HG03571 (cell line): ENCODE measurements around the gene SEMA3F.

Experiments used
- ATAC-seq: cut with Tn5 transposase; IDR thresholded peaks from one replicate; pipeline ENCODE4 v1.9.1; 2021; ENCODE audit not compliant: unreplicated experiment

SEMA3F gene

DNA sequence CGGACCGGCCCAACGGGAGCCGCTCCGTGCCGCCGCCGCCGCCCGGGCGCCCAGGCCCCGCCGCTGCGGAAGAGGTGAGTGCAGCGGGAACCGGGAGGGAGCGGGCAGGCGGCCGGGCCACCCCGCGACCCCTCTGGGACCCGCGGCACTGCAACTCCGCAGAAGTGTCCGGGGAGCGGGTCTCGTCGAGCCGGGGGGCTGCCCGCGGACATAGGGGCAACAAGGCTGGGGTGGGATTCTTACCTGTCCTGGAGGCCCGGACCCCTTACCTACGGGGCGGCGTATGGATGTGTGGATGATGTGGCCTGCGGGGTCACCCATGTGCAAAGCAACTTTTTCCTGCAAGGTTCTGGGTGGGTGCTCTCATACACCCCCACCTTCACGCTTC is 361 bp downstream of the SEMA3F start:
- ATAC-seq, result no peak

DNA sequence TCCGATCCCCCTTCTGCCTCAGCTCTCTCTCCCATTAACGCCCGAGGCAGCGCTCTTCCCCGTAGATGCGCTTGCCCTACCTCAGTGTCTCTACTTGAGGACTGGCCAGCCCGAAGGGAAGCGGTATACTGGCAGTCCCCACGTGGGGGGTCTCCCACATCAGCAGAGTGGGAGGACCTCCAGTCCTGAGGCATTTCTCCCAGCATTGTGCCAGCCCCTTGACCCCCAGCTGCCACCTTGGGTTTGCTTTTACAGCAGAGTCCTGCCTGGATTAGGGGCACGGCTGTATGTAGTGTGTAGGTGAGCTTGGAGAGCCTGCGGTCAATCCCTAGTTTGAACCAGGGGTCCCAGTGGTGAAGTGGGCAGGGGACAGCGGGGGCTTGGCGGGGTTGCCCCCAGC is 767 bp downstream of the SEMA3F start:
- ATAC-seq, result no peak

DNA sequence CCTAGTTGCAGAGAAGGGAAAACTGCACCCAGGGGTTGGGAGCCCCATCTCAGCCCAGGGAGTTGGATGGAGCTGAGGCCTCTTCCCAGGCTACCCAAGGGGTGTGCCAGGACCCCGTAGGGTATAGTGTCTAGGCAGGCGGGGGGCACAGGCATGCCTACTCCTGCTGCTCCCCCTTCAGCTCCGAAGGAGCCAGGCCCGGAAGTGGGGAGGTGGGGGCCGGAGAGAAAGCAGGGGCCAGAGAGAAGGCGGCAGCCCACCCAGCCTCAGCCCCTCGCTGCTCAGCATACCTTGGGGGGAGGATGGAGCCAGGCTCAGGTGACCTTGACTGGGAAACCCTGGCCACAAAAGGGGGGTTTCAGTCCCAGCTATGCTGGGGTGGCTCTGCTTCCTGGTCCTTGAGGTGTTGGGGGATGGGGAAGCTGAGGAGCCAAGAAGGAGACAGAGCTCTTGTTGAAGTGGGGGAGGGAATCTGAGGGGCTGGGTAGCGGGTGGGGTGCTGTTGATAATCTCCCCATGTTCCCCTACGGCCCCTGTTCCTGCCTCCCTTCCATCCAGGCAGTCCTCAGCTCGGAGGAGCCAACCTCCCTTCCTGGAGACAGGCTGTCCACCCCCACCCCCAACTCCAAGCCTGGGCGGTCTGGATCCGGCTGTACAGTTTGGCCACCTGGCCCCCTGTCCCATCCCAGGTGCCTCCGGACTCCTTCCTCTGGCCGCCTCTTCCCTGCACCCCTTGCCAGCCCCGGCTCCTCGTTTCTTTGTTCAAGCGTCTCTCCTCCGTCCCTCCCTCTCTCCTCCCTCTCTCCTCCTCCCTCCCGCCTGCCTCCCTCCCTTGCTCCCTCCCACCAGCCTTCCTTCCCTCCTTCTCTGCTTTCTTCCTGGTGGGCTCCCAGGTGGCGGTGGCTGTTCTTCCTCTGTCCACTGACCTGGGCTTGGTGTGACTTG is 1.7 kb downstream of the SEMA3F start:
- ATAC-seq, result no peak

DNA sequence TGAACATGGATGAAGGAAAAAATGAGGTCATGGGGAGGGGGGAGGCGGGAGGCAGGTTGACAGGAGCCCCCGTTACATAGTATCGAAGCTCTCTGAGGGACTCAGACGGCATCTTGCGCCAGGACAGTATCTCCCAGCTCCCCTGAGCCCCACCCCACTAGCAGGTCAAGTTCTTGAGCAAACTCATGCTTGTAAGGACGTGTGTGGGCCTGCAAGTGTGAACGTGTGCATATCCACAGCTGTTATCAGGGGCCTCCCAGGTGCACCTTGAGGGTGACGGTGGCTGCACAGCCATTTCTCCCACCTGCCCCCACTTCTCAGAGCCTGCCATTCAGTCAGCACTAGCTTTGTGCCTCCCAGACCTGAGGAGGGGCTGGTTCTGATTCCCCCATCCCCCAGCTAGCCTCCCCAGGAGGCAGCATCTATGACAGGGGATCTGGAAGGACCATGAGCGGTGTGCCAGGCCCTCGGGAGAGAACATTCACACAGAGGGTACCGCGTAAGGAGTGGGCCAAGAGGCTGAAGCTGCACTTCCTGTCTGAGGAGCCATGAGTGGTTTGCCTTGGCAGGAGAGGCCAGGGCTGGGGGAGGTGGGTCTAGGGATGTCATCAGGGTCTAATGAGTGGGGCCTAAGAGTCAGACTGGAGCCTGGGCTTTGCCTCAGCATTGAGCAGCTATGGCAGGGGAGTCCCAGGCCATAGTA is 2.9 kb downstream of the SEMA3F start:
- ATAC-seq, result no peak

GRCh38 chr3:50158530-50159146 is 3.5 kb downstream of the SEMA3F start:
- ATAC-seq, result no peak

DNA sequence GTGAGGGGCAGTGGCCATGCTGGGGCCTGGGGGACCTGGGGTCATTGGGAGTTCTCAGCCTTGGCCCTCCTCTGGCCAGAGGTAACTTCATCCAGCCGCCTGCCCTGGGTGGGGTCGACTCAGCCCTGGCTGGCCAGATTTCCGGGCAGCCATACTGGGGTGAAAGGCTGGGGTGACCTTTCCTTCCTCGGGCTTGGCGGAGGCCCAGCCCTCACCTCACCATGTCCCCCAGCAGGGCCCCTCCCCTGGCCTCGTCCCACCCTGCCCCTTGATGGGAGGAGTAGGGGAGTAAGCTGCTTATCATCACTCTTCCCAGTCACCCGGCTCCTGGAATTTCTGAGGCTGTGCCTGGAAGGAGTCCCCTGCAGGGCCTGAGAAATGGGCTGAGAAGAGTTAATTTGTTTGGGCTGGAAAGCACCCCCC is 5.4 kb downstream of the SEMA3F start:
- ATAC-seq, result no peak

DNA sequence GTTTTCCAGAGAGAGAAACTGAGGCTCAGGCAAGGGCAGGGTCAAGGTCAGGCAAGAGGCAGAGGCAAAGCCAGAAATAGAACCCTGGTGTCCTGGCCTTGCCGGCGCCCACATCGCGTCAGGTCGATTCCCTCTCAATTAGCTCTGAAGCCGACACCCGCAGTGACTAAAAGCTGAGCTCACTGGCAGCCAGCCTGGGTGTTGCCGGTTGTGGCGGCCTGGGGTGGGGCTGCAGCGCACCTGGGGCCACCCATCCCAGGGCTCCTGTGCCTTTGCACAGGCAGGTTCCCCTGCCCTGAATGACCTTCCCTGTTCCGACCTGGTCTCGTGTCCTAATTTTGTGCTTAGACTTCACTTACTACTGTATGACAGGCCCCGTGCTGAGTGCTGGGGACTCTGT is 6.2 kb downstream of the SEMA3F start:
- no peak for ATAC-seq

GRCh38 chr3:50162034-50162883 is 7.1 kb downstream of the SEMA3F start:
- ATAC-seq, result no peak

- ATAC-seq, result no peak
These were observed 8.7 kb downstream of the SEMA3F start for GRCh38 chr3:50163572-50164455.

GRCh38 chr3:50164481-50164880 is 9.4 kb downstream of the SEMA3F start:
- ATAC-seq, result no peak

DNA sequence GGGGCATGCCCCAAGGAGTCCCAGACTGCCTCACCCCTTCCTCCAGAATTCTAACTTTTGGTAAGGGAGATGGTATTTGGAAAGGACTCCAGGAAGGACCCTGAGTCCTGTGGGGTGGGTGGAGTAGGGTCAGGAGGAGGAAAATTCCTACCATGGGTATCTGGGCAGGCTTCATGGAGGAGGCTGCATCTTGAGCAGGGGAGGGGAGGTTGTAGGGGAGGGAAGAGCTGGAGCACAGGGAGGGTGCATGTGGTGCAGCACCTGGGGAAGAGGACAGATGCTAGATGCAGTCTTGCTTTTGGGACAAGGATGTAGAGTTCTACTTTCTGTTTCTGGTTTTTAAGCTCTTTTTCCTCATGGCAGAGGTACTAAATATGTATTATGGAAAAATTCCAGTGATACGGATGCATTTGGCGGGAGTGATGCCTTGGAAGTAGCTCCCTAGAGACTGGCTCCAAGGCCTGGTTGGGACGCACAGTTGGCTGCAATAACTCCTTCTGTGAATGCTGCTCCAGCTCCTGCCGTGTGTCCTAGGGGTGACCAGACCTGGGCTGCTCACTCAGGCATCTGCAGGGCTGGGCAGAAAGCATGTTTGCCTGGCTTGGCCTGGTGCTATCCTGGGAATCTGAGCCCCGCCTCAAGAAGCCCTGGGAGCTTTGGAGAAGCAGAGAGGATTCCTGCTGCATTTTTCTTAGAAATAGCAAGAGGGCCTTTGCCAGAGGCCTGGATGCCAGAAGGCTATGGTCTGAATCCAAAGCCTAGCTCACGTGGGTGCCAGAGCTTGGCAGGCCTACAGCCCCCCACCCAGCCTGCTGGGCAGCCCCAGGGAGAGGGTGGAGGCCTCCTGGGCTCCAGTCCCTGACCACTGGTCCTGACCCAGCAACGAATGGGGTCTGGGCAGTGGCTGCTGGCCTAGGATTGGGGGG is 10.1 kb downstream of the SEMA3F start:
- no peak for ATAC-seq

- no peak for ATAC-seq
These were observed 10.9 kb downstream of the SEMA3F start for GRCh38 chr3:50165910-50166538.

GRCh38 chr3:50166620-50167019 is 11.5 kb downstream of the SEMA3F start:
- no peak for ATAC-seq

GRCh38 chr3:50167069-50167840 is 12.1 kb downstream of the SEMA3F start:
- no peak for ATAC-seq

DNA sequence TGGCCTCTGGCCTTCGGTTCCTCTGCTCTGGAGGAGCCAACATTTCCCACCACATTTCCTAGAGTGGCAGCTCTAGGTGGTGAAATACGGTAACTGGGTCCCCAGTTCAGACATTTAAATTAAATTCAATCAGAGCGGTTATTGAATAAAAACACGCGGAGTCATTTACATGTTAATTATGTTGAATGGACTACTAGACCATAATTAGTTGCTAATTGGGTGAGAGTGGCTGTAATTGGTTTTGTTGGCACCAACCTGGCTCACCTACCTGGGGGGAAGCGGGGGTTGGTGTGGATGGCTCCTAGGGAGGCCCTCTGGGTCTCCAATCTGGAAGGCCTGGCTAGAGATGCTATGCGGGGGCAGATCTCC is 12.7 kb downstream of the SEMA3F start:
- ATAC-seq, result no peak

DNA sequence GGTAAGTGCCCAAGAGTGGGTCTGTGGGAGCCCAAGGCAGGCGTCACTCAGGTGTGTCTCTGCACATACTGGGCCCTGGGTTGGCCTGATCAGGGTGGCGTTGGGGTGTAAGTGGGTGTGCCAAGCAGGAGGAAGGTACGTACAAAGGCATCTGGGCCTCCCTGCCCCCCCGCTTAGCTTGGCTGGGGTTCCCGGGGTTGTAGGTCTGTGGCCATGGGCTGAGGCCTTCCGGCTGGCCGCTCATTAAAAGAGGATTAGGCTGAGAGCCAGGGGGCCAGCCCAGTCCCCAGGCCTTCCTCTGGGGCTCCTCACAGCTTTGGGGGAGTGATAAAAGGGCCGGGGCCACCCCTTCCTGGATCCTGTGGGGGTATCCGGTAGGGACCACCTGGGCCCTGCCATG is 13.3 kb downstream of the SEMA3F start:
- ATAC-seq, result no peak

GRCh38 chr3:50168791-50169190 is 13.7 kb downstream of the SEMA3F start:
- ATAC-seq, result no peak
